ENCODE results near the gene FAM110D. TPM values are rescaled to one million over a fixed set of nuclear protein-coding genes. Genes with fewer than 3 reads are reported as not detected.

The FAM110D gene
- total RNA-seq, 1 donor from 2014 or later: 1.3 TPM

DNA sequence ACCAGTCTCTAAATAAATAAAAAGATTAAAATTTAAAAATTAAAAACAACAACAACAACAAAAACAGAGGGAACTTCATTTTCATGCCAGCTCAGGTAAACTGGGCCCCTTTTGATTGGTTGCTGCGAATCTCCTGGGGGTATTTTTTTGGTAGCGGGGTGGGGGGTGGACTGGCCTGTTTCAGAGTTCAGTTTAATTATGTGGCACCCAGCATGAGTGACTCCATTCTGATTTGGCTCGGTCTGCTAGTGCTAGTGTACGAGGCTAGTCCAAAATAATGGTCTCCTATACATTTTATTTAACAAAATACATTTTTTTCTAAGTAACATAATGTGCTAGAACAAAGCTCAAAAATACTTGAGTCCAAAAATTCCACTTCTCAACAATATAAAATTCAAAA, 29.1 kb upstream of the FAM110D start:
- DNase-seq (ENCODE audit: low read depth, low spot score): no peak

DNA sequence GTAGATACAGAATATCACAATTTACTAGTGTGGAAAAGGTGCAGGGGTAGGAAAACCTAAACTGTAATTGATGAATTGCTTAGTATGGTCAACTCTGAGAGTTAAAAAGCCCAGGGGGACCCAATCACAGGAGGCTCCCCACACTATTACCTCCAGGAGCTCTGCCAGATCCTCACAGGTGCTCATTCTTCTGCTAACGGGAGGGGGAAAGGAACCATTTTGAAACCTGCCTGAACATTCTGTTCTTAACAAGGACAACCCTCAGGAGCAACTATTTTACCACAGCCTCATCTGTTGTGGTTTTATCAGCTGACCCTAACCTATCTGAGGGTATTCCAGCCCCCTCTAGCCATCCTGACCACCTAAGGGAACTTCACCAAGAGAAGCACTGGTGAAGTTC, 28.2 kb upstream of the FAM110D start:
- DNase-seq (ENCODE audit: low read depth, low spot score): no peak

DNA sequence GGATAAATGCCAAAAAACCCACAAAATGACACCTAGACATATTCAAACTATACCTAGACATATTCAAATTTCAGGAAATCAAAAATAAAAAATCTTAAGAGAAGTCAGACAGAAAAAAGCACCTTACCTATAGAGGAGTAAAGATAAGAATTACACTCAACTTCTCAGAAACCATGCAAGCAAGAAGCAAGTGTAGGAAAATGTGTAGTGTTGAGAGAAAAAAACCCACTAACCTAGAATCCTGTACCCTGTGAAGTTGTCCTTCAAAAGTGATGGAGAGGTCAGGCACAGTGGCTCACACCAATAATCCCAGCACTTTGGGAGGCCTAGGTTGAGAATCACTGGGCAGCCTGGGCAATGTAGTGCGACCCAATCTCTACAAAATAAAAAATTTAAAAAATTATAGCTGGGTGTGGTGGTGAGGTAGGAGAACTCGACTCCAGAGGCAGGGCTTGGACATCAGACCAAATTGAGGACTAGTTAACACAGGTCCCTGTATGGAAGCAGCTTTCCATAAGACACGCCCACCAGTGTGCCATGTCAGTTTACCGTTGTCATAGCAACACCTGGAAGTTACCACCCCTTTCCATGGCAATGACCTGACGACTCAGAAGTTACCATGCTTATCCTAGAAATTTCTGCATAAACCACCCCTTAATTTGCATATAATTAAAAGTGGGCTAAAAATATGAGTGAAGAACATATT, 26.6 kb upstream of the FAM110D start:
- DNase-seq (ENCODE audit: low read depth, low spot score): no peak

DNA sequence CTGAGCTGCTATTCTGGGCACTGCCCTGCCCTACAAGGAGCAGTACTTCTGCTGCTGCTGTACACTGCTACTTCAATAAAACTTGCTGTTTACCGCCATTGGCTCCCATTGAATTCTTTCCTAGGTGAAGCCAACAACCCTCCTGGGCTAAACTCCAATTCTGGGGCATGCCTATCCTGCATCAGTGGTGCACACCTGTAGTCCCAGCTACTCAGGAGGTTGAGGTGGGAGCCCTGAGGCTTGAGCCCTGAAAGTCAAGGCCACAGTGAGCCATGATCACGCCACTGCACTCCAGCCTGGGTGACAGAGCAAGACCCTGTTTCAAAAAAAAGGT, 26.1 kb upstream of the FAM110D start:
- DNase-seq (ENCODE audit: low read depth, low spot score): no peak

DNA sequence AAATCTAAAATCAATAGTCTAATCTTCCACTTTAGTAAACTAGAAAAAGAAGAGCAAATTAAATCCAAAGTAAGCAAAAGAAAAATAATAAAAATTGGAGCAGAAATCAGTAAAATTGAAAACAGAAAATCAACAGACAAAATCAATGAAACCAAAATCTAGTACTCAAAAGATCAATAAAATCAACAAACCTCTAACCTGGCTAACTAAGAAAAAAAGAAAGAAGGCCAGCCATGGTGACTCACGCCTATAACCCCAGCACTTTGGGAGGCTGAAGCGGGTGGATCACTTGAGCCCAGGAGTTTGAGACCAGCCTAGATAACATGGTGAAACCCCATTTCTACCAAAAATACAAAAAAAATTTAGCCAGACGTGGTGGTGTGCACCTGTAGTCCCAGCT, 24.4 kb upstream of the FAM110D start:
- DNase-seq (ENCODE audit: low read depth, low spot score): no peak

DNA sequence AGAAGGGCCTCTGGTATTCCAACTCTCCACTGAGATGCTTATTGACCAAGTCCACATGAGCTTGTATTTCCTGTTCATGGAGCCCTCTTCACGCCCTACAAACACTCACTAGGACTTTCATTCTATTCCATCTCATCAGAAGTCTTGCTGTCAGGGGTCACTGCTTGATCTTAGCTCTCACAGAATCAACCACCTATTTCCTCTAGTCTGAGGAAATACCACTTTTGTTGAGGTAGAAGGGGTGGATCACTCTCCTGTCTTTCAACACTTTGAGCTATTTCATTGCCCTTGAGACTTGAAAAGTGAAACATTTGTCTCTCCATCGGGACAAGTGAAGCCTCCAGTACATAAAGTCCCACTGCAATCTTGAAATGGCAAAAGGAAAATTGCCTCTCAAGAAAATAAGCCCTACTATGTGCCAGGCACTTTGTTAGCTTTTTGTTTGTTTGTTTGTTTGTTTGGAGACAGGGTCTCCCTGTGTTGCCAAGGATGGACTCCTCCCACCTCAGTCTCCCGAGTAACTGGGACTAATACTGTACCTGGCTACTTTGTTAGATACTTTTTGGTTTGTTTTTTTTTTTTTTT, 19.8 kb upstream of the FAM110D start:
- DNase-seq (ENCODE audit: low read depth, low spot score): no peak

DNA sequence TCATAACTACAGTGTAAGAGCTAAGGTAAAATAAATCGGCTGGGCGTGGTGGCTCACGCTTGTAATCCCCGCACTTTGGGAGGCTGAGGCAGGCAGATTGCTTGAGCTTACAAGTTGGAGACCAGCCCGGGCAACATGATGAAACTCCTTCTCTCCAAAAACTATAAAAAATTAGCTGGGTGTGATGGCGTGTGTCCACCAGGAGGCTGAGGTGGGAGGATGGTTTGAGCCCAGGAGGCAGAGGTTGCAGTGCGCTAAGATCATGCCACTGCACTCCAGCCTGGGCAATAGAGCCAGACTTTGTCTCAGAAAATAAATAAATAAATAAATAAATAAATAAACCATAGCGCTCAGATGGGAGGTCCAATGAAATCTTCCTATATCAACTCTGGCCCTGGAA, 16.7 kb upstream of the FAM110D start:
- no peak for DNase-seq (ENCODE audit: low read depth, low spot score)

DNA sequence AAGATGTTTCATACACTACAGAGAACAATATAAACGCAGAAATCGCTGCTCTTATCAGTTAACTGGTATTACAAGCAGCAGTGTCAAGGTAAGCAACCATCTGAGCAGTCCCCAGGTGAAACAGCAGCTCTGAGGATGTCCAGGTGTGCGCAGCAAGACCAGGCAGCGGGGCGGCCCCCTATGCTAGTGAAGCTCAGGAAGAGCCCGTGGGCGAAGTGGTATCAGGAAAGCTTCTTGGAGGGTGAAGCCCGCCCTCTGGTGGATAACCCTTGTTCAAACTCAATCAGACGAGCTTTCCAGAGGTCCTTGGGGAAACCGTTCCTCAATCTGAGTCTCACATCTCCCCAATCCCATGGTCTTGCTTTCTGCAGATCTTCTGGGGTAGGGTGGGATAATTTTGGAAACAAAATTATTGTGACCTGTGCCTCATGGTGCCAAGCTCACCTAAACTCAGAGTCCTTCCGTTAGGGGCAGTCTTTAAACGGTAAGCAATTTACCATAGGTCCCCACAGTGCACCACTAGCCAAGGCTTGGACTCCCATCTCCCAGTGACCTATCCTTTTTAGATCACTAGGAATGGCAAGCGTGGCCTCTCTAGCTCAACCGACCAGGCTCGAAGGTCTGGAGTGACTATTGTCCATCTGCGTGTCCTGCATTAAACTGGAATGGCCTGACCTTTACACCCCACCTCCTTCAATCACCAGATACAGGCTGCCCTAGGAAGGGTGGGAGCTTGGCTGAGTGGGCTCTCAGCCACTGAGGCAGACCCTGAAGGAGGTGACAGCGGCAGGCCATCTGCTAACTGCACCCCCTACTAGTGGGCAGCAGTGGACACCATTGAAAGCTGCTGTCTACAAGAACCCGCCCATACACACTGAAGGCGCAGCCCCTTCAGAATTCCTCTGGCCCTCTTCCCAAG, 13.6 kb upstream of the FAM110D start:
- peak; percentile 45 for DNase-seq (ENCODE audit: low read depth, low spot score)

DNA sequence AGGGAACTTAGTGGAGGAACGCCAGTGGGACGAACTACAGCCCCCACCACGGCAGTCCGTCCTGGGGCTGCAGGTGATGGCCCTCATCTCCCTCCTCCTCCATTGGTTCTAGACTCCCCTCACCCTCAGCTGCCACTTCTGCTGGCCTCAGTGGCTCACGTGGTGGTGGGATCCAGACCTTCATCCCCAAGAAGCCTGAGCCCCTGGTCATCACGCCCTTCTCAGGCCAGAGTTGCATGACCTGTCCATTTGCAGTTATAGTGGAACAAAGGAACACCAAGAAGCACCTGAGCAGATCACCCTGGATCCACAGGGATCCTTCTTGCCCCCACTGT, 13.0 kb upstream of the FAM110D start:
- no peak for DNase-seq (ENCODE audit: low read depth, low spot score)

DNA sequence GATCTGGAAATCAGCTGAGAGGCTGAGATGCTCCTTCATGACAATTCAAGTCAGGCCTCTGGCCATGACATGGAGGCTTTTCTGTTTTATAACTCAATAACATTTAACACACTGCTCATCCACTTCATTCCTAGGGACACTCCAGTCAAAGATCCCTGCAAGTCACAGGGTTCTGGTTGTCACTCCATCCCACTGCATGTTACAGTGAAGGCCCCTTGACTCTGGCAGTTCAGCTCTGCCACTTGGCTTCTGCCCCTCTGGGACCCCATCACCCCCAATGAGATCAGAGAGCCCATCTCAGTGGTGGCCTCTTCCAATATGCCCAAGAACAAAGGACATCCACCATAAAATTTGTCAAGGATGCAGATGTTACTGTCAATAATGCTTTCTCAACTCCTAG, 10.0 kb upstream of the FAM110D start:
- DNase-seq (ENCODE audit: low read depth, low spot score): no peak

DNA sequence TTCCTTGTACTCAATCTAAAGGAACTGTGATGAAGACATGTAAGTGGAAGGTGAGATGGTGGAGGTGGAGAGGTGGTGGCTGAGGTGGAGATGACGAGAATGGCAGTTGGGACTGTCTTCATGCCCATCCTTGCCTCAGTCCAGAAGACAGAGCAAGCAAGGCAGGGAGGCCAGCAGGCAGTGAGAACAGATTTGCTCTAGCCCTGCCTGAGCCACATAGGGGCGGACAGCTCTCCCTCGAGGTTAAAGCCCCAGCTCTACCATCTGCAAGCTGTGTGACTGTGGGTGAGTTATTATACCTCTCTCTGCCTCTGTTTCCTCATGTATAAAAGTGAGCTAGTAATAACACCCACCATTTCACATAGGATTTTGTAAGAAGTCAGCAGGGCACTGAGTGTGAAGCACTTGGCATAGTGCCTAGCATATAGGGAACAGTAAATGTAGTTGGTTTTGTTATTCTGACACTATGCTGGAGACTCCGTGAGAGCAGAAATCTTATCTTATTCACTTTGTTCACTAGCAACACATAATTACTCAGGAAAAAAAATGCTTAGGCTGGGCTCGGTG, 4.8 kb upstream of the FAM110D start:
- no peak for DNase-seq (ENCODE audit: low read depth, low spot score)

DNA sequence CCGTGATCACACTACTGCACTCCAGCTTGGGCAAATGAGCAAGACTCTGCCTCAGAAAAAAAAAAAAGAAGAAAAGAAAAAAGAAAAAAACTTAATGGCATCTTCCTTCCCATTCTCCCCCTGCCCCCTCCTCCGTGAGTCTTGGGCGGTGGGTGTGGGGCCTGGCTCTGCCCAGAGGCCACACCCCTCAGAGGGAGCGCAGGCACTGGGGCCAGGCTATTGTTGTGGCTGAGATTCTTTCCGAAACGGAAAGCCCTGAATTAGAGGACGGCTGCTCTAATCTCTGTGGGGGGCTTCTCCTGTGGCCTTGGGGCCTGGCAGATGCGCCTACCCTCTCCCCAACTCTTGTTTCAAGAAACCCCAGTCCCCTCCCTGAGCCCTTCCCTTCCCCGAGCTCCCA, 4.1 kb upstream of the FAM110D start:
- no peak for DNase-seq (ENCODE audit: low read depth, low spot score)

DNA sequence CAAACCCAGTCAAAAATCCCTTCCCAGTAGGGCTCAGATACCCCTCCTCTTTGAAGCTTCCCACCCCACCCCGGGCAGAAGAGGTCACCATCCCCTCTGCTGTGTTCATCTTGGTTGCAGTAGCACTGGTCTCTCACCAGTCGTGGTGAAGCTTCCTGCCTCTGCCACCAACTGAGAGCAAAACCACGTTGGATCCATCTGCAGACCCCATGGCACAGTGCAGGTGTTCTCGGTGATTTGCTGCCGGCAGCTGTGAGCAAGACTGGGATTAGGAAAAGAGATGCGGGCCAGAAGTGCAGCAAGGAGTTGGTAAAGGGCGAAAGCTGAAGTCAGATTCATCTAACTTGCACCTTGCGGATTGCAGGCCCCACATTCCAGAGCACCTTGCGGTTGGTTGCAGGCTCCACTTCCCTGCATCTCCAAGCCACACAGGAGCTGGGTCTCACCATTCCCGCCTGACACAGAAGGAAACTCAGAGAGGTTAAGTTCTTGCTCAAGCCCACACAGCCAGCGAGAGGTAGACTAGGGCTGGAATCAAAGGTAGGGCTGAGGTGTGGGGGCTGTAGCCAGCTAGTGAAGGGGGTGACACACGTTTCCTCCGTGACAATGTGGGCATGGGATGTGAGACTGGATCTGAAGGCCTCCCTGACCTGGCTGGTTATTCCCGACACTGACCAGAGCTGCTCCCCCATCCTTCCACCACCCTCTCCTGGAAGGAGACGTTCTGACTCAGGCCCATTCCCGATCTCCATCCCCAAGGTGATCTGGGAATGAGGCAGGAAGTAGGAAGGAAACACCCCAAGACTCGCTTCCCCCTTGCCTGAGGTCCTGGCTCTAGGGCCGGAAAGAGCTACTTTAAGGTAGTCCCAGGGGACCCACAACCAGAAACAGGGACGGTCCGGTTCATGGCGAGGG, 3.3 kb upstream of the FAM110D start:
- no peak for DNase-seq (ENCODE audit: low read depth, low spot score)

DNA sequence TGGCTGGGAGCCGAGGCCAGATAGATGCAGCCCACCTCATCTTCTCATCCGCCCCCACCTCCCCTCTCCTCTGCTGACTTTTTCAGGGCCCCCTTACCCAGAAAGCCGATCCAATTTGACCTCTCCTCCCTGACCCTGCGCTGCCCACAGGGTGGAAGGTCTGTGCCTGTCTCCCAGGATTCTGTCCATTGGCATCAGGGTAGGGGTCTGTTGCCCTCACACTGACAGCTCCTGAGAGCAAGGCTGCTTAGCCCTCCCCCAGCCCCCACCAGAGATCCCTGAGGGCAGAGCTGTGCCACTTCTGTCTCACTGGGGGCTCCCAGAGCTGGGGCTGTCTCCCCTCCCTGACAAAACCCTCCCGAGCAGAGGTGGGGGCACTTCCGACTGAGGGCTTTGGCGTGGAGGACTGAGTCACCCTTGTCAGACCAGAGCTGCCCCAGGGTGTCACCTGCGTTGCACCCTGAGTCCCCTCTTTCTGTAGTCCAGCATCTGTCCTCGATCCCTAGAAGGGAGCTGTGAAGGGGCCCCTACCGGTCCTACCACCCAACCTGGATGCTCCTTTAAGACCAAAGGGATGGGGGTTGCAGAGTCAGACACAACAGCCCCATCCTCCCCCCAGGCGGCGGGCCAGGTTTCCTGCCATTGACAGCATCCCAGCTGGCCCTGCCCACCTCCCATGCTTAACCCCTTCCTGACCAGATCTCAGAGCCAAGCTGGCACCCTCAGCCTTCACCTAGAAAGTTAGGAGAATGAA, 2.4 kb upstream of the FAM110D start:
- no peak for DNase-seq (ENCODE audit: low read depth, low spot score)

DNA sequence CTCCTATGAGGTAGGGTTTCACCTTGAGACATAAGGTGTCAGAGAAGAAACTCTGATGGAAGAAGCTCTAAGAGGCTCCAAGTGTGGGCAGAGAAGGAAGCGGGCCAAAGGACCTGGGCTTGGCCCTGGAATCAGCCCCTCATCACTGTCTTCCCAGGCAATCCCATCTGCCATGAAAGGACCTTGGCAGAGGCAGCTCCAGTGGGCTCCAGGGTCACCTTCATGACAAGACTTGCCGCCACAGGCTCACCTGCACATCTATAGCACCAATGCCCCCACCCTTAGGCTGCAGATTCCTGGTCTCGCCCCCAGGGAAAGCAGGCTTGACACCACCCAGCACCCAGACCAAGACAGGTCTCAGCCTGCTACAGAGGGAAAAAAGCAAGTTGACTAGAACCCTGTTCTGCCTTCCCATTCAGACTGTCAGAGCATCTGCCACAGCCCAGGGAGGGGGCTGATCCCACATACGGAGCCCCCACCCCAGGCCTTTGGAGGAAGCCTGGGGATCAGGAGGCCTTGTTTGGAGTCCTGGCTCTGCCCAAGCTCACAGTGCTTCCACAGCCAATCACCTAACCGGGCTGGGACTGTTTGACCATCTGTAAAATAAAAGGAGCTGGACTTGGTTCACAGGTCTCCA, 490 bp upstream of the FAM110D start:
- DNase-seq (ENCODE audit: low read depth, low spot score): no peak

DNA sequence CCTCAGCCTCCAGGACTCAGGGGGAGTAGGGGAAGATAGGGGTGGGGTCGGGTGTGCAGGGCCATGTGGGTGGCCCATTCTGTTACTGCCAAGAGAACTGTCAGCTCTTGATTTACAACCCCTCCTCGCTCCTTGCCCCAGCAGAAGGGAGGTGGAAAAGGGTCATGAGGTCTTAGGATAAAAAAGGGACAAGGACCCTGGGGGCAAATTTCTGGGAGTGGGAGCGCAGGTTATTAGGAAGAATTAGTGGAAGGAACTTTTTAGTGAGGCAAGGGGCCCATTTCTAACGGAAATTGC, 812 bp downstream of the FAM110D start:
- DNase-seq (ENCODE audit: low read depth, low spot score): no peak

DNA sequence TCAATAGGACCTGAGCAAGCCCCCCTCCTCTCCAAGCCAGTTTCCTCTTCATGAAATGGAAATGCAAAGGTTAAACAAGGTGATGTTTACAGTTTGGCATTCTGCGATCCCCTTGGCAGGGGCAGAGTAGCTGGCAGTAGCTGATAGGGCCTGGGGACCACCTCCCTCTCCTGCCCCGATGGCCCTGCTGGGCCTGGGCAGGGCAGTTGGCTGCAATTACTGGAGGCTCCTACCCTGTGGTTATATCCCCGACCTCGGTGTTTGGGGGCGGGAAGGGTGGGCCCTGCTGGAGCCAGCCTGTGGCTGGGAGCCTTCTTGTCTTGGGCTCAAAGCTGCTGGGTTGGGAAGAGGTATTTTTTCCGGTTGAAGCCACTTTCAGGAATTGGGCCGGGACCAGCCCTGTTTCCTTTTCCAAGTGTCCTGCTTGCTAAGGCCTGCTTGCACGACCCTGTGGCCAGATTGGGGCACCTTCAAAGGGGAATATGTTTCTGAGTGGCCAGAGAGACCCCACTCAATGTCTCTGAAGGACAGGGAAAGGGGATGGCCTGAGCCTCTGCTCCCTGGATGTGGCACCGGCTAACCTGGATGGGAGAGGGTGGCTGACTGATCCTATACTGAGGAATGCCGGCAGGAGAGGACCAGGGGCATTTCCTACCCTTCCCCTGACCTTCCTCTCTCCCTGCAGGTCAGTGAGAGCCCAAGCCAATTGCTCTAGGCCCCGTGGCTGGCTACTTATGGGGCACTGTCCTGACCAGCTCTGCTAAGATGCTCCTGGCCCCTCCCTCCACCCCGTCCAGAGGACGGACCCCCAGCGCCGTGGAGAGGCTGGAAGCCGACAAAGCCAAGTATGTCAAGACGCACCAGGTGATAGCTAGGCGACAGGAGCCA, 1.9 kb downstream of the FAM110D start:
- DNase-seq (ENCODE audit: low read depth, low spot score): no peak

DNA sequence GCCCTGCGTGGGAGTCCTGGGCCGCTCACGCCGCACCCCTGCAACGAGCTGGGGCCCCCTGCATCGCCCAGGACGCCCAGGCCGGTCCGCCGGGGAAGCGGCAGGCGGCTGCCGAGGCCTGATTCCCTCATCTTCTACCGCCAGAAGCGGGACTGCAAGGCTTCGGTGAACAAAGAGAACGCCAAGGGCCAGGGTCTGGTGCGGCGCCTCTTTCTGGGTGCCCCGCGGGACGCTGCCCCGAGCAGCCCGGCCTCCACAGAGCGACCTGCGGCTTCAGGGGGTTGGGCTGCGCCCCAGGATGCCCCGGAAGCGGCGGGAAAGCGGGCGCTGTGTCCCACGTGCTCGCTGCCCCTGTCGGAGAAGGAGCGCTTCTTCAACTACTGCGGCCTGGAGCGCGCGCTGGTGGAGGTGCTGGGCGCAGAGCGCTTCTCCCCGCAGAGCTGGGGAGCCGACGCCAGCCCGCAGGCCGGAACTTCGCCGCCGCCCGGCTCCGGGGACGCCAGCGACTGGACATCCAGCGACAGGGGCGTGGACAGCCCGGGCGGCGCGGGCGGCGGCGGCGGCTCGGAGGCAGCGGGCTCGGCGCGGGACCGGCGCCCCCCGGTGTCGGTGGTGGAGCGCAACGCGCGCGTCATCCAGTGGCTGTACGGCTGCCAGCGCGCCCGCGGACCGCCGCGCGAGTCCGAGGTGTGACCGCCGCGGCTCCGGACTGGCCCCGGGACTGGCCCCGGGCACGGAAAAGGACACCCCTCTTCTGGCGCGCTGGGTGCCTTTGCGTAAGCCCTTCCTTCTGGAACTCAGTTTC, 2.7 kb downstream of the FAM110D start:
- DNase-seq (ENCODE audit: low read depth, low spot score): no peak
